HG02610 (cell line): ENCODE data around the gene SRSF8.
A peak's percentile ranks its signal among the peaks of the same experiment; 100 is the strongest.
"Not testable (repeated sequence)": the region's sequence is repeated elsewhere in the genome, so short reads cannot be mapped to it uniquely, and the experiment has no call there.

Source experiments
- ATAC-seq: cut with Tn5 transposase; IDR thresholded peaks from one replicate; pipeline ENCODE4 v1.9.1; 2021; ENCODE audit warnings: mild to moderate bottlenecking, moderate library complexity; ENCODE audit not compliant: unreplicated experiment

SRSF8 gene

GRCh38 chr11:95093548-95093947 is 26.8 kb downstream of the SRSF8 start:
- ATAC-seq: no peak

GRCh38 chr11:95095858-95096587 is 29.3 kb downstream of the SRSF8 start:
- peak; percentile 79 for ATAC-seq

GRCh38 chr11:95097209-95097608 is 30.5 kb downstream of the SRSF8 start:
- no peak for ATAC-seq

GRCh38 chr11:95098826-95099225 is 32.1 kb downstream of the SRSF8 start:
- ATAC-seq: no peak

GRCh38 chr11:95100191-95100648 is 33.5 kb downstream of the SRSF8 start:
- no peak for ATAC-seq

- ATAC-seq: no peak
Observed at GRCh38 chr11:95100856-95101507, 34.3 kb downstream of the SRSF8 start.

- no peak for ATAC-seq
Observed at GRCh38 chr11:95101935-95102334, 35.2 kb downstream of the SRSF8 start.

GRCh38 chr11:95102733-95103132 is 36.0 kb downstream of the SRSF8 start:
- ATAC-seq: no peak

GRCh38 chr11:95103701-95104100 is 37.0 kb downstream of the SRSF8 start:
- ATAC-seq: no peak

- no peak for ATAC-seq
Observed at GRCh38 chr11:95104121-95104830, 37.6 kb downstream of the SRSF8 start.

GRCh38 chr11:95104856-95105255 is 38.1 kb downstream of the SRSF8 start:
- ATAC-seq: no peak

GRCh38 chr11:95108159-95108611 is 41.5 kb downstream of the SRSF8 start:
- no peak for ATAC-seq

GRCh38 chr11:95108671-95109551 is 42.2 kb downstream of the SRSF8 start:
- no peak for ATAC-seq

GRCh38 chr11:95111471-95111870 is 44.8 kb downstream of the SRSF8 start:
- ATAC-seq: not testable (repeated sequence)

GRCh38 chr11:95111923-95112540 is 45.3 kb downstream of the SRSF8 start:
- no peak for ATAC-seq

- no peak for ATAC-seq
Observed at GRCh38 chr11:95115597-95115996, 48.9 kb downstream of the SRSF8 start.

GRCh38 chr11:95119361-95120060 is 52.8 kb downstream of the SRSF8 start:
- peak; percentile 85 for ATAC-seq
